ENCODE results near the gene MADCAM1.

DNA sequence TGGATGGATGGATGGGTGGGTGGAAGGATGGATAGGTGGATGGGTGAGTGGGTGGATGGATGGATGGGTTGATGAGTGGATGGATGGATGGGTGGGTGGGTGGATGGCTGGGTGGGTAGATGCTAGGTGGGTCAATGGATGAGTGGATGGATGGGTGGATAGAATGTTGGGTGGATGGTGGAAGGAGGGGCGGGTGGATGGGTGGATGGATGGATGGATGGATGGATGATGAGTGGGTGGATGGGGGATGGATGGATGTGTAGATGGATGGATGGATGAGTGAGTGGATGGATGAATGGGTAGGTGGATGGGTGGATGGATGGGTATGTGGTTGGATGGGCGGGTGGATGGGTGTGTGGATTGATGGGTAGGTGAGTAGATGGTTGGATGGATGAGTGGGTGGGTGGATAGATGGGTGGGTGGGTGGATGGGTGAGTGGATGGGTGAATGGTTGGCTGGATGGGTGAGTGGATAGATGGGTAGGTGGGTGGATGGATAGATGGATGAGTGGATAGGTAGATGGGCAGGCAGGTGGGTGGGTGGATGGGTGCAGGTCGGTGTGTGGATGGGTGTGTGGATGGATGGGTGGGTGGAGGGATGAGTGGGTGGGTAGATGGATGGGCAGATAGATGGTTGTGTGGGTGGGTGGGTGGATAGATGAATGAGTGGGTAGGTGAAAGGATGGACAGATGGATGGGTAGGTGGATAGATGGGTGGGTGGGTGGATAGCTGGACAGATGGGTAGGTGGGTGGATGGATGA lies 31.1 kb upstream of the MADCAM1 start:
- TF ChIP-seq RAD21 (IDR thresholded peaks at IDR 0.05 in 1 of 2, conservative IDR thresholded peaks at IDR 0.05 in 1 of 2; ENCODE audit: low read depth in 2 of 2, low read length in 2 of 2) (no peak), TCF12 (IDR thresholded peaks at IDR 0.05; ENCODE audit: low read depth, low read length) (no peak), POLR2AphosphoS5 (IDR thresholded peaks at IDR 0.05; ENCODE audit: low read depth, low read length) (no peak), TAF1 (IDR thresholded peaks at IDR 0.05; ENCODE audit: low read depth, low read length) (no peak), EP300 (IDR thresholded peaks at IDR 0.05; ENCODE audit: borderline replicate concordance in 1 of 2, low read depth in 2 of 2, low read length in 2 of 2) (no peak), ZNF274 (IDR thresholded peaks at IDR 0.05; ENCODE audit: borderline replicate concordance, extremely low read depth, low read length) (no peak)
- TF ChIP-seq, protein P1, sequence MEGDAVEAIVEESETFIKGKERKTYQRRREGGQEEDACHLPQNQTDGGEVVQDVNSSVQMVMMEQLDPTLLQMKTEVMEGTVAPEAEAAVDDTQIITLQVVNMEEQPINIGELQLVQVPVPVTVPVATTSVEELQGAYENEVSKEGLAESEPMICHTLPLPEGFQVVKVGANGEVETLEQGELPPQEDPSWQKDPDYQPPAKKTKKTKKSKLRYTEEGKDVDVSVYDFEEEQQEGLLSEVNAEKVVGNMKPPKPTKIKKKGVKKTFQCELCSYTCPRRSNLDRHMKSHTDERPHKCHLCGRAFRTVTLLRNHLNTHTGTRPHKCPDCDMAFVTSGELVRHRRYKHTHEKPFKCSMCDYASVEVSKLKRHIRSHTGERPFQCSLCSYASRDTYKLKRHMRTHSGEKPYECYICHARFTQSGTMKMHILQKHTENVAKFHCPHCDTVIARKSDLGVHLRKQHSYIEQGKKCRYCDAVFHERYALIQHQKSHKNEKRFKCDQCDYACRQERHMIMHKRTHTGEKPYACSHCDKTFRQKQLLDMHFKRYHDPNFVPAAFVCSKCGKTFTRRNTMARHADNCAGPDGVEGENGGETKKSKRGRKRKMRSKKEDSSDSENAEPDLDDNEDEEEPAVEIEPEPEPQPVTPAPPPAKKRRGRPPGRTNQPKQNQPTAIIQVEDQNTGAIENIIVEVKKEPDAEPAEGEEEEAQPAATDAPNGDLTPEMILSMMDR (IDR thresholded peaks at IDR 0.05; ENCODE audit: control extremely low read depth in 1 of 3, insufficient read depth in 1 of 3, low read depth in 1 of 3, low read length in 3 of 3), result no peak
